NB4 (cell line): ENCODE results near the gene CERT1.
"Not testable (repeated sequence)": the region's sequence is repeated elsewhere in the genome, so short reads cannot be mapped to it uniquely, and the experiment has no call there.

Source experiments
- CTCF ChIP-seq: IDR thresholded peaks from one replicate; pipeline ENCODE4 v1.5.1; 2012; ENCODE audit warnings: low read depth, low read length
- MAX ChIP-seq: IDR thresholded peaks from 2 replicates; pipeline ENCODE4 v1.6.1; 2011; ENCODE audit warnings: low read depth, low read length

- TF ChIP-seq CTCF, MAX: not testable (repeated sequence)
Observed at GRCh38 chr5:75334413-75334812, 177.0 kb downstream of the CERT1 start.
